Measurements from ENCODE around the gene EHBP1.
A peak's percentile ranks its signal among the peaks of the same experiment; 100 is the strongest.

The EHBP1 gene

GRCh38 chr2:63052411-63053080 lies 347.0 kb downstream of the EHBP1 start:
- peak; percentile 50 for DNase-seq (ENCODE audit: low spot score)

GRCh38 chr2:63053081-63053888 lies 347.8 kb downstream of the EHBP1 start:
- DNase-seq (ENCODE audit: low spot score): peak; percentile 56

DNA sequence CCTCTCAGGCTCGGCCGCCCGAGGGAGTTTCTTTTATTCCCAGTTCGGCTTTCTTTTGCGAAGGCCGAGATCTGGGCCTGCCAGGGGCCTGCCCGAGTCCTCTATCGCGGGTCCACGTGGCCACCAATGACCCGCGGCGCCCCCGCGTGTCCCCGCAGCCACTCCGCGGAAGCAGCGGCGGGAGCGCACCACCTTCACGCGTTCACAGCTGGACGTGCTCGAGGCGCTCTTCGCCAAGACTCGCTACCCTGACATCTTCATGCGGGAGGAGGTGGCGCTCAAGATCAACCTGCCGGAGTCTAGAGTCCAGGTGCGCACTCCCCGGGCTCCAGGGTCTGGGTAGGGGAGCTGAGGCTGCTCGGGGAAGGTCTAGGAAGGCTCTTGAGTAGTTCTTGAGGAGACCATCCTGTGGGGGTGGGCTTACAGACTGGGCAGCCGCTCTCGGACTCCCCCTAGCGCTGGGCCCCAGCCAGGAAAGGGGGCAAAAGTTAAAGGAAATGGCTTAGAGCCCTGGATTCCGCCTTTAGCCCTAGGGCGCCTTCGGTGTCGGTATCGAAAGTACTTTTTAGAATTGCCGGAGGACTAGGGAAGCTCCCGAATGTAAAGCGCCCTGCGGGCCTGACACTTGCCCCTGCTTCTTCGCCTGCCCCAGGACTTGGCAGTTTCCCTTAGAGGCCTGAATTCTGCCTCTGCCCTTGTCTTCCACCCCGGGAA lies 348.5 kb downstream of the EHBP1 start:
- peak; percentile 86 for DNase-seq (ENCODE audit: low spot score)

- no peak for DNase-seq (ENCODE audit: low spot score)
Measured at GRCh38 chr2:63054841-63055225, 349.3 kb downstream of the EHBP1 start.

GRCh38 chr2:63055226-63056106 lies 350.0 kb downstream of the EHBP1 start:
- DNase-seq (ENCODE audit: low spot score): peak; percentile 70

- DNase-seq (ENCODE audit: low spot score): peak; percentile 61
Measured at GRCh38 chr2:63056107-63057050, 350.9 kb downstream of the EHBP1 start.

GRCh38 chr2:63057249-63058143 lies 352.0 kb downstream of the EHBP1 start:
- no peak for DNase-seq (ENCODE audit: low spot score)

DNA sequence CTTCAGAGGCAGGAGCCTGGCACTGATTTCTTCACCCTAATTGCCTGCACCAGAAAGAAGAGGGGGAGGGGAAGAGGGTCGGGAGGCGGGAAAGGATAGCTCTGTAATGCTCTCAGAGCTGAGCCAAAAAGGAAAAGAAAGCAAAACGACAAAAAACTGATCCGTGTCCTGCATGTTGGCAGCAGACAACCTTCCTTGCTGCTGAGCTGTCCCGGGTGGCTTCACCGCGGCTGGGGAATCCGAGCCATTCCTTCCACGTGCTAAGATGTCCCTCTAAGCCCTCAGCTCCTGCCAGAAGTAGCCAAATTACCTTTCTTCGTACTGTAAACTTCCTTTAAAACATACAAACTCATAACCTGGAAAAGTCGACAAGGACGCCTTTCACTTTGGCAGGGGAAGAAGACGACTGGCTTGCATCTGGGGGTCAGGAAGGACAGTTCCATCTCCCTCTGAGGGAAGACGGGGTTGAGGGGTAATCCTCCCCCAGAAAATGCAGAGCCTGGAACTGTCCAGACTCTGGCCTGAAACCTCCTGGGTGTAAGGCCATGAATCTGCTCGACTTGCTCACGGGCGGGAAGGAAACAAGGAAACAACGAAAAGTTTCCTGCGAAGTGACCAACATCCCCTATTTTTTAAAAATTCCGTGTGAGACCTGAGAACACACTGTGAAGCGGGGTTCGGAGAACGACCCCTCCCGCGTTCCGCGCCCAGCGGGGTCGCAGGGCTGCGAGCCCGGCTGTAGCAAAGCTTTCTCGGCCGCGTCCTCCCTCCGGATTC lies 352.8 kb downstream of the EHBP1 start:
- DNase-seq (ENCODE audit: low spot score): peak; percentile 72

GRCh38 chr2:63058921-63059792 lies 353.6 kb downstream of the EHBP1 start:
- DNase-seq (ENCODE audit: low spot score): peak; percentile 76

DNA sequence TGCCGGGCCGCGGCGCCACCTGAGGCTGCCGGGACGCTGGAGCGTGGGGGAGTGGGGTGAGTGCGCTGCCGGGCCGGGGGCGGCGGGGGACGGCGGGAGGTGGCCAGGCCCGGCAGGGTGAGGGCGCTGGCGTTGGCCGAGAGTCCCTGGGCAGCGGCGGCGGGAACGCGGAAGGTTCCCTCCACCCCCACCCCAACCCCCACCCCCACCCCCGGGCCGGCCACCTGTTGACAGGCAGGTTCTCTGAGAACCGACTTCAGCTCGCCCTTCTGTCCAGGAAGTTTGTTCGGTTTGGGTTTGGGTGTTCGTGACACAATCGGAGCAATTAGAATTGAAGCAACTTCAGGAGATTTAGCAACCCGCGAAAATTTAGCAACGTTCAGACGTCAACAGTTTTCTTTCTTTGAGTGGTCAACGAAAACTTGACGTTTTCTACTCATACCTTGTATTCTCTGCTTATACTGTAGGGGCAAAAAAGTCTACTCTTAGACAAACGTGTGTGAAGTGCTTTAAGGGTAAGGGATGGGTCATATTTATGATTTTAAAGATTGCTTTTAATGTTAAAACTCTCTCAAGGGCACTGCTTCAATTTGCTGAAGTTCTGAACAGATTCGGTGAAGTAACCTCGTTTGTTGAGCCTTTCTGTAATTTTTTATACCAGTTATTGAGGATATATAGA lies 354.4 kb downstream of the EHBP1 start:
- no peak for DNase-seq (ENCODE audit: low spot score)

GRCh38 chr2:63060472-63060991 lies 355.0 kb downstream of the EHBP1 start:
- no peak for DNase-seq (ENCODE audit: low spot score)

- DNase-seq (ENCODE audit: low spot score): no peak
Measured at GRCh38 chr2:63064197-63064596, 358.7 kb downstream of the EHBP1 start.

DNA sequence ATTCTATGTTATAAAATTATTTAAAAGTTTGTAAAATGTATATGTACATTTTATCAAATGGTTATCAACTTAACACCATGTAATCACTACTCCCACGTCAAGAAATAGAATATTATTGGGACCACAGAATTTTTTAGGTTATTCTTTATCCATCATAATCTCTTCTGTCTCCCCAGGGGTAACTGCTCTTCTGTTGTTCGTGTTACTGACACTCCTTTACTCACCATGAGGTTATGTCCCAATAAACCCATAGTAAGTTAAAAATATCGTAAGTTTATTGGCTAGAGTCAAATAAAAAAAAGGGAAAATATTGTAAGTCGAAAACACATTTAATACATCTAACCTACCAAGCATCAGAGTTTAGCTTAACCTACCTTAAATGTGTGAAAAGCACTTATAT lies 359.1 kb downstream of the EHBP1 start:
- DNase-seq (ENCODE audit: low spot score): no peak

- DNase-seq (ENCODE audit: low spot score): no peak
Measured at GRCh38 chr2:63066265-63066664, 360.8 kb downstream of the EHBP1 start.

DNA sequence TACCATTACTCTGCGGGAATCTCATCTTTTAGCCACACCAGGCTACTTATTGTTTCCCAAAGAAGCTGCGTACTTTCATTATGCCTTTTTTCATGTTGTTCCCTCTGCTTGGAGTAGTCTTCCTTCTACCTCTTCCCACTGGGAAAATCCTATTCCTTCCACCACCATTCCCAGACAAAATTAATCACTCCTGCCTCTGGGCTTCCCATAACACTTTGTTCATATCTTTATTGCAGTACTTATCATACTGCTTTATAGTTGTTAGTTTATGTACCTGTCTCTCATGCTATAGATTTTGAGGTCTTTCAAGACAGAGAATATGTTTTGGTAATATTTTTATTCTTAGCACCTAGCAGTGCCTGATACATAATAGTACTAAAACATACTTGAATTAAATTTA lies 361.3 kb downstream of the EHBP1 start:
- DNase-seq (ENCODE audit: low spot score): no peak

DNA sequence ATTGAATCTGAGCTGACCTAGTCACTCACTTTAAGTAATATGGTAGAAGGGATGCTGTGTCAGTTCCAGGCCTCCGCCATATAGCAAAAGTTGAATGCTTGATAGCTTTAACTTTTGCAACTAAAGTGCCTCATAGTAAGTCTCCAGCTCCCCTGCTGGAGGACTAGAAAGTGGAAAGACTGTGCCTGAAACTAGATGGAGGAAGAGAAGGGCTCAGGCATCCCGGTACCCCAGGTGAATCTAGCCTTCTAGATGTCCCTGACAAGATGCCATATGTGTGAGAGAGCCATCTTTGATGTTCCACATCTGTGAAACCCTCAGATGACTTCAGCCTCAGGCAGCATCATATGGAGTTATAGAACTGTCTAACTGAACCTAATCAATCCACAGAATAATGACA lies 366.2 kb downstream of the EHBP1 start:
- no peak for DNase-seq (ENCODE audit: low spot score)

DNA sequence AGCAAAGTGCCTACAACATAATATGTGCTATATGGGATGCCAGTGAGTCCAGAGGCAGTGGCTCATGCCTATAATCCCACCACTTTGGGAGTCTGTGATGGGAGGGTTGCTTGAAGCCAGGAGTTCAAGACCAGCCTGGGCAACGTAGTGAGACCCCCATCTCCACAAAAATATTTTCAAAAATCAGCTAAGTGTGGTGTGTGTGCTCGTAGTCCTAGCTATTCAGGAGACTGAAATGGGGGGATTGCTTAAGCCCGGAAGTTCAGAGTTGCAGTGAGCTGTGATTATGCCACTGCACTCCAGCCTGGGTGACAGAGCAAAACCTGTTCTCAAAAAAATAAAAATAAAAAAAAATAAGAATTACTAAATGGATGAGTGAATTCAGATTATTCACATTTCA lies 368.5 kb downstream of the EHBP1 start:
- DNase-seq (ENCODE audit: low spot score): no peak
